NCI-H510A treated with DMSO at 0.1 percent for 48 hours (cell line): Measurements from ENCODE around the gene CABP4.
A peak's percentile ranks its signal among the peaks of the same experiment; 100 is the strongest.

Experiments
- DNase-seq: peaks from one replicate; lab custom pipeline; 2025; lab: John Stamatoyannopoulos, UW

The CABP4 gene

DNA sequence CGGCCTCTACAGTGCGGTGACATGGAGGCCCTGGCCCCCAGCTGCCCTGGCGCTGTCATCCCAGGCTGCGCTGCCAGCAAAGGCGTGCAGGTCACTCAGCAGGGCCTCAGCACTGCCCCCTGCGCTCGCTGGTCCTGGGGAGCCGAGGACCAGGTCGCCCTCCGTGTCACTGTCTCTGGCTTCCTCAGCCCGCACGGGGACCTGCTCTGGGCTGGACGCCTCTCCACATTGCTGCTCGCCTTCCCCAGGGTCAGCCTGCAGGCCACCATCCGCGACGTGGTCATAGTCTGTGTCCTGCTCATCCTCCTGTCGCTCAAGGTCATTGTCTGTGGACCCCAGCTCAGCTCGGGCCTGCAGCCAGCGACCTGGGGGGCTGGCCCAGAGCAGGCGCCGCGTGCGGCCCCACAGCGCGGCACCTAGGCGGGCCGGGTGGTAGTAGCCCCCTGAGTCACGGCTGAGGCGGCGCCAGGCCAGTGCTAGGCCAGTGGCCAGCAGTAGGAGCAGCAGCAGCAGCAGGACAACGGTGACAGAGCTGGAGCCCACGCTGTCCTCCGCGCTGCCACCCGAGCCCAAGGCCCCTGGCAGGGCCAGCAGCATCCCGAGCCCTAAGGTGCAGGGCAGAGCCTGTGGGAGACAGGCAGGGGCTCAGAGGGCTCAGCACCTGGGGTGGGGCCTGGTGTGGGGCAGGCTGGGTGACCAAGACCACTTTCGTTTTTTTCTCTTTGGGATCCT is 19.3 kb upstream of the CABP4 start:
- no peak for DNase-seq

DNA sequence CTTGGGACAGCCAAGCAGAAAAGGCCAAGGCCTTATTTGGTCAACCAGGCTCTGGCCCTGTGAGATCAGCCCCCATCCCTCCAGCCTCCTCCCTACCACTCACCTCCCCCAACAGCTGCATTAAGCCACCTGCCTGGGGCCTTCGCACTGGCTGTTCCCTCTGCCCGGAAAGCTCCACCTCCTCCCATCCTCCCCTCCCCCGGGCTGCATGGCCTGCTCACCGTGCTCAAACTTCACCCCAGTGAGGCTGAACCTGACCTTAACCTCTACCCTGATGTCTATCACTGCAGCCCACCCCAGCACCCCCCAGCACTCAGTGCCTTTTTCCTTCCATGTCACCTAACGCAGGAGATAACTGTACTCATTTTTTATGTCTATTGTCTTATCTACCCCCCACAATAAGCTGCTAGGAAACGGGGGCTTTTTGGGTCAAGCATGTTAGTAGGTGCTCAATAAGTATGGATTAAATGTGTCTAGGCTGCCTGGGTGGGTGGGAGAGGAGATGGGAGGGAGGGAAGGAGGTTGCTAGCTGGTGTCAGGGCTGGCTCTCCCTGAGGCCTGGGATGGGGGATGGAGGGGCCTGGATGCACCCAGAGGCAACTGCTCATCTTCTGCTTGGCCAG is 18.6 kb upstream of the CABP4 start:
- no peak for DNase-seq

DNA sequence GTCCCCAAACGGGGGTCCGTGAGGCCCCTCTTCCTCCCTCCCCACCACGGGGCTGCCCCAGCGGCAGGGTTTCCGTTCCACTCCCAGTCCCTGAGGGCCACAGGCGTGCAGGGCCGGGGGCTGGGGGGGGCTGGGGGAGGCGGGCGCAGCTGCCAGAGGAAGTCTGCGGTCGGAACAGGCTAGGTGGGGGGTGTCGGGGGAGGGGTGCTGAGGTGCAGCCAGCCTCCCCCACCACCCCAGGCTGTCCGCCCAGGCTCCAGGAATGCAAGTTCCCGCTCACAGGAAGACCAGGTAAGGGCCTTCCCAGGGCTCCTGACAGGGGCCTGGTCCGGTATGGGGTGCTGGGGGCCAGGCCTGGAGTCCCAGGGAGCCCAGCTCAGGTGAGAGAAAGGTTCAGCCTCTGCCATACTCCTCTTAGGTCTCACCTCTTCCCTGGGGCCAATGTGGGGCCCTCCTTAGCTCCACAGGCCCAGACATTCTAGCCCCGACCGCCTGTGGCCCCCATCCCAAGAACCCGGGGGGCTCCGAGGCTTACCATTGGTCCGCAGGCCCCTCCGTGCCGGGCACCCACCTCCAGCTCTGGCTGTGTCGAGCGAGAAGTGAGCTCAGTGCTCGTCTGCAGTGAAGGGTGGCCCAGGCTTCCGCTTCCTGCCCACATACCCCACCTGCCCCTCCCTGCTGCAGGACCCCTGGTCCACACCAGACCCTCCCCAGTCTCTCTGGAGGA is 17.9 kb upstream of the CABP4 start, which contains the start of gene PTPRCAP:
Gene PTPRCAP (minus strand): TSS at position 601 of the 727 bp plus-strand sequence. CDS start 63 bp downstream, at position 538.
- no peak for DNase-seq

DNA sequence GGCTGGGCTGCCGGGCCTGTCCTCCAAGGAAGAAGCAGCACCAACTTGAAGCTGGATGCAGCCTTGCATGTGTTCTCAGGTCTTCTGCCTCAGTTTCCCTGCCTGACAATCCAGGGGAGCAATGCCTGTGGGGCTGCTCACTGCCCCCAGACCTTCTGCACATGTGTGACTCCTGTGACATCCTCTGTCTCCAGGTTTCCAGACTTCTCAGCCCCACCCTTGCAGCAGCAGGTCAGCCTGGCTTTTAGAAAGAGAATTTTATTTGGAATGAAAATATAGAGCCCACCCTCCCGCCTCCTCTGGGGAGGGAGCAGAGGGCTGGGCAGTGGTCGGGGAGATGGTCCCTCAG is 17.4 kb upstream of the CABP4 start:
- DNase-seq, result no peak

DNA sequence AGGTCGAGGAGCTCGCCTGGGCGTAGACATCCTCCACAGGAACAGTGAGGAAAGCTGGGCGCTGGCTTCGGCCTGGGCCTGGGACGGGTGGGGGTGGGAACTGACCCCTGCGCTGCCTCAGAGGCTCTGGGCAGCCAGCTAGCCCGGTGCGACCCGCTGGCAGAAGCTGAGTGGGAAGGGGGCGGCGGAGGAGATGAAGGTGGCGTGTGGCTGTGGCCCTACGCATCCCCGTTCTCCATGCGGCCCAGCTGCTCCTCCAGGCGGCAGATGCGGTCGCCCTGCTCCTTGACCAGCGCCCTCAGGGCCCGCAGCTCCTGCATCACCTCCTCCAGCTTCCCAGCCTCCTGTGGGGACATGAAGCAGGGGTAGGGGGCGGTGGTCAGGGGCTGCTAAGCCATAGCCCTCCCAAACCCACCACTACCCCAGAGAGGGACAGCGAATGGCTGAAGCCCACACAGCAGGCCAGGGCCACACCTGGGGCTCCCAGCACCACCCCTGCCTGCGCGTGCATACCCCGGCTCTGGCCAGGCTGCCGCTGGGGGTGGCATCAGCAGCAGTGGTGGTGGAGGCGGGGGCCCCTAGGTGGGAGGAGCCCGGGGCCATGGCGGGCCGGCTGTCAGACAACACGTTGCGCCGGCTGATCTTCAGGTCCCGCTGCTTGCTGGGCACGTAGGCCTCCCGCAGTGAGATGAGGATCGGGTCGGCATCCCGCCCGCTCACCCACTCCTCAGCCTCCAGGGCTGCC is 16.8 kb upstream of the CABP4 start:
- no peak for DNase-seq

DNA sequence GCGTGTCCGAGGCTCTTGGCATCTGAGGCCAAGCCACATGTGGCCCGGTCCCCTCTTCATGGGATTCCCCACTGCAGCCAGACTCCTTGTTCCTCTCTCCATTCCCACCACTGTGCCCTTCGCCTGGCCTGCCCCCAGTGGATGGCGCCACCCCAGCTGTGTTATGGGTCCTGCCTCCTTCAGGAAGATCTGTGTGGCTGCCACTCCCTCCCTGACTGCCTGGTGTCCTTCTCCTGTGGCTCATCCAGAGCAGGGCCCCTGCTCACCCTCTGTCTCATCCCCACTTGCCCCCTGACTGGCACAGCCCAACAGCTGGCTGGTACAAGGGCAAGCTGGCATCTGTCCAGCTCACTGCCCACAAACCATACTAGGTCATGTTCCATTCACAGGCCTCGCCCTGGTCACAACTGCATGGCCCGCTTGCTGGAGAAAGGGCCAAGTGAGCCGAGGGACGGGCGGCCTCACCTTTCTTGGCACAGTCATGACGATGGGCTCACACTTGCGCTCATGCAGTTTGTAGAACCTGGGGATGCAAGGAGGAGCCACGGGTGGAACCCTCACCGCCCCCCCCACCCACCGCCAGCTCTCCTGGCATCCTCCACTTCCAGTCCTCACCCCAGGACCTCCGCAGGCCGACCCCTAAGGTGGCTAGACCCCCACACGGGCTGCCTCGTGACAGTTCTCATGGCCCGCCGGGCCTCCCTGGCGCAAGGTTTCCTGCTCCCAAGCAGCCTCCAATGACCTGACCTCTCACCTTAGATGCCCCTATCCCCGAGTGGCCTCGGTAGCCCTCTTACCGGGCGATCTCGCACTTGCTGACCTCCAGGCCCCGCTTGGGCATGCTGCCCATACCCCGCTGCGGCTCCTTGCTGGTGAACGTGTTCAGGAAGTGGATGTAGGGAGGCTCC is 15.6 kb upstream of the CABP4 start:
- DNase-seq, result no peak

DNA sequence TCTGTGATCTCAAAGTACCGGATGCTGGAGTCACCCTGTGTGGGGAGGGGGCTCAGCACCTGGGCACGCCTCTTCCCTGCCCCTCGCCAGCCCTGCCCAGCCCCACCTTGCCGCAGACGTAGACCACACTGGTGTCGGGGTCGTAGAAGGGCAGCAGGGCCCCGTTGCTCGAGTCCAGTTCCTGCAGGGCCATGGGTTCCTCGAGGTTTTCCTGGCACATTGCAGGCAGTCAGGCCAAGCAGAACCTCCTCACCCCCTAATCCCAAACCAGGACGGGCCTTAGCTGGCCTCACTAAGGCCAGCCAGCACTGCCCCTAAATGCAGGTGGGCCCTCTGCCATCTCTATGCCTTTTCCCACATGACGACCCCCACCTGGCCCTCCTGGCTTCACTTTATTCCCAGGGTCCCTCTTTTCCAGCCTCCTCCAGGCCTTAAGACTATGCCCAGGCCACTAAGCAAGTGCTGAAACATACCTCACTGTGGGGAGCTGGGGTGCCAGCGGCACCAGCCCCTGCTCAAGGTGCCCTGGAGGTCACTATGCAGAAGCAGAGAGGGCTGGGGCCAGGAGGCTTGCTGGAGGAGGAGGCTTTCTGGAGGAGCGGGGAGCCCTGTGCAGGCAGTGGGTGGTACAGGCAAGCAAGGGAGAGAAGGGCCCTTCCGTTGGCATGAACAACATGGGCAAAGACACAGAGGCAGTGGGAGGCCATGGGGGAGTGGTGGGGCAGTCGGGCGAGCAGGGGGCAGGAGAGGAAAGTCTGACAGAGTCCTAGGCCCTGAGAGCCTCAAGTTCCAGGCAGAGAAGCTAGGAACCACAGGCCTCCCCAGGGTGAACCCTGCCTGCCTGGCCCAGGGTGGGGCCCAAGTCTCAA is 14.7 kb upstream of the CABP4 start:
- DNase-seq, result no peak

DNA sequence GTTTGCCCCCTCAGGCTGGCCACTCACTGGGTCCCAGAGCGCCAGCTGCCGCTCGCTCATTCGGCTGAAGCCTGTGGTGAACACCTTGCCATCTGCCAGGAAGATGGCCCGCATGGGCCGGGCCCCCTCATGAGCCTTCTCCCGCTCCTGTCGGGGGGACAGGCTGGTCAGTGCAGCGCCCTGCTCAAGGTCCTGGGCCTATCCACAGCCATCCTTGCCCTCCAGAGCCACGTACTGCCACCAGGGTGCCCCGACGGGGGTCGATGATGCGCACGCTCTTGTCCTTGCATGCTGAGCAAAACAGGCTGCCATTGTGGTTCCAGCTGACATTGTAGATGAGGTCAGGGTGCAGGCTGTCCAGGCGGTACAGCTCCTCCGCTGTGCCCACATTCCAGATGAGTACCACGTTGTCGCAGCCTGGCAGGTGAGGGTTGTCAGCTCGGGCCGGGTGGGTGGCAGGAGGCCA is 14.0 kb upstream of the CABP4 start:
- no peak for DNase-seq

DNA sequence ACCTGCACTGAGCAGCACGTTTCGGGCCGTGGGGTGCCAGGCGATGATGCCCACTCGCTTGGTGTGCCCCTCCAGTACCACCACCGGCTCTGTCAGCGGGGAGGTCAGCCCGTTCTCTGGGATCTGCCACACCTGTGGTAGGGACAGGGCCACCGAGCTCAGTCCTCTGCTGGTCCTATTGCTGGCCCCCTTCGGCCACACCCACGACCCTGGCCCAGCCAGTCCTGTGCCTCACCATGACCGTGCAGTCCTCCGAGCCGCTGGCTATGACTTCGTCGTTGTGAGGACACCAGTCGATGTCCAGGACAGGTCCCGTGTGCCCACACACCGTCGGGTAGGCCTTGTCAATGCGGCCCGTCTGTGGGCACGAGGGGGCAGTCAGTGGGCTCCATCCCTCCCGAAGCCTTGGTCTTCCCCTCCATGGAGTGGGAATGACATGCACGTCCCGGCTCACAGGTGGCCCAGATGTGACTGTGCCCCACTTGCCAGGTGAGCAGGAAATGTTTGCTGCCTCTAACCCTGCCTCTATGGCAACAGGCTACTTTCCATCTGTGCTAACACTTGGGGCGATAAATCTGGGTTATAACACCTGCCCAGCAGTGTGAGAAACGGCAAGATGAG is 13.3 kb upstream of the CABP4 start:
- no peak for DNase-seq

DNA sequence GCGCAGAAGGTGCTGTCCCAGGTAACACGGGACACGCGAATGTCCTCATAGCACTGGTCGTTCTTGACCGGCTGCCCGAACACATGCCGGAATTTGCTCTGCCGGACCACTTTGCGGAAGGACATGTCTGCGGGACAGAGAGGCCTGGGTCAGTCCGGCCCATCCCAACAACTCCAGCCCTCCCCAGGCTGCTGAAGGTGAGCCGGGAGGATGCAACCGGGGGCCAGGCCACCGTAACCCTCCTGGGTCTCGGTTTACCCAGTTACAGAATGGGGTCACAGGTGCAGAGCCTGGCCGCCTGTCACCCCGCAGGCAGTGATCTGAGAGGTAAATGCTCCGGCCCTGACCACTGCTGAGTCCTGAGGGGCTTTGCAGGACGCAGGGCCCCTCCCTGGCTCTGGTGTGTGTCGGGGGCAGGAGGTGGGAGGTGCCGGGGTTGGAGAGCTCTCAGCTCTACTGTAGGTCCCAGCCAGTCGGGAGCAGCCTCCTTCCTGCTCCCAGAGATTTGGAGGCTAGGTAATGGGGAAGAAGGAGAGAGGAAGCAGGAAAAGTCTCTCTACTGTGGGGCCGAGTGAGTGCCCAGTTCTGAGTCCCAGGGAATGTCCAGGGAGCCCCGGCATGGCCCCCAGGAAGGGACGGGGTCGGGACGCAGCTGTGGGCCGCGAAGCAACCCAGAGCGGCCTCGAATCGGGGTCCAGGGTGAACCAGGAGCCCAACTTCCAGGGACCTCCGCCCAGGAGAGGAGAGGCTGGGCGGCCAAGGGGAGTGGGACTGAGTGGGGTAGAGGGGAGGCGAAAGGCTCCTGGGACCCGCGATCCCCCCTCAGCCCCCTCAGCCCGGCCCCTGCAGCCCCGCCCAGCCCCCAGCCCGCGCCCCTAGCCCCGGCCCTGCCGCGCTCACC is 12.4 kb upstream of the CABP4 start:
- no peak for DNase-seq

DNA sequence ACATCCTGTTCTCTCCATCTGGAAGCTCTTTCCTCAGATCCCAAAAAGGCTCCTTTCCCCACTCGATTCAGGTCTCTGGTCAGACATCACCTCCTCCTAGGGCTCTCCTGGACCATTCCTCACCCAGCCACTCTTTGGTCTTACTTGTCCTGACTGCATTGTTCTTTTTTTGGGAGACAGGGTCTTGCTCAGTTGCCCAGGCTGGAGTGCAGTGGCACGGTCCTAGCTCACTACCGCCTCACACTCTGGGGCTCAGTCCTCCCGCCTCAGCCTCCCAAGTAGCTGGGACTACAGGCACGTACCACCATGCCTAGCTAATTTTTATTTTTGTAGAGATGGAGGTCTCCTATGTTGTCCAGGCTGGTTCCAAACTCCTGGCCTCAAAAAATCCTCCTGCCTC is 9.6 kb upstream of the CABP4 start:
- no peak for DNase-seq

DNA sequence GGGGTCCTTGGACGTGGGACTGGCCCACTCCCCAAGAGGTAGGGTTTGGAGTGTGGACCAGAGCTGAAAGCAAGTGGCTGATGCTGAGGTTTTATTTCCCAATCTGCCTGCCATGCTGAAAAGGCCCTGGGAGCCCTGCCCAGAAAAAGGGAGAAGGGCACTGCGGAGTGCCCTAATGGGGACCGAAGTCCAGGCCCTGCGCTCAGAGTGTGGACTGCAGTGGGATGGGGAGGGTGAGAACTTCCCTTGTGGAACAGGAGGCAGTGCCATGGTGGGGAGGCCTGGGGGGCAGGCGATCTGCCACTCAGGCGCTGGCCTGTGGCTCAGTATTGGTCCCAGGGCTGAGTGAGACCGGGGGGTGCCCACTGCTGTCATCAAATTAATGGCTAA is 6.9 kb upstream of the CABP4 start:
- no peak for DNase-seq

DNA sequence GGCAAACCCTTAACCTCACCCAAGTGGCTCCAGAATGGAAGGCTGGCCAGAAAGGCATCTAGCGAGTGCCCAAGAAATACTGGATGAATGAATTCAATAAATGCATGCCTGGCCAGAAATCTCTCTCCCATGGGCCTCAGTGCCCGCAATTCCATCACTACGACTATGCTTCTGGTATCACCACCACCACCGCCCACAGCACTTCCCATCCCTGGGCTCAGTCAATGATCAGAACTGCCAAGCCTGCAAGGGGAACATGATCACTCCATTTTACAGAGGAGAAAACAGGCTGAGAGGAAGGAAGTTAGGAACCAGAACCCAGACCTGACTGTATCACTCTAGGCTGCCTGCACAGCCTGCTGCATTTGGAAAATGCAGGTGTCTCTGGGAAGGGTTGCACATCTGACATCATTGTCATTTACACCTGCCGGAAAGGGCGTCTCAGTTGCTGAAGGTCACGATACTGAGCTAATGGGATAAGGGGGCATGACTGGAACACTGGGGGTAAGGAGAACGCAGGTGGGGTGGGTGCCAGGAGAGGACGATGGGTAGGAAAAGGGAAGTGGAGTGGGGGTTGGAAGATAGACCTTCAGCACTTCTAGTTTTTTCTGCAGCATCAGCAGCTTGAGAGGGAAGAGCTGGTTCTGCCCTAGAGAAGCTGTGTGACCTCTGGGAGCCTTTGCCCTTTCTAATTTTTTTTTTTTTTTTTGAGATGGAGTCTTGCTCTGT is 5.9 kb upstream of the CABP4 start:
- peak; percentile 68 for DNase-seq

DNA sequence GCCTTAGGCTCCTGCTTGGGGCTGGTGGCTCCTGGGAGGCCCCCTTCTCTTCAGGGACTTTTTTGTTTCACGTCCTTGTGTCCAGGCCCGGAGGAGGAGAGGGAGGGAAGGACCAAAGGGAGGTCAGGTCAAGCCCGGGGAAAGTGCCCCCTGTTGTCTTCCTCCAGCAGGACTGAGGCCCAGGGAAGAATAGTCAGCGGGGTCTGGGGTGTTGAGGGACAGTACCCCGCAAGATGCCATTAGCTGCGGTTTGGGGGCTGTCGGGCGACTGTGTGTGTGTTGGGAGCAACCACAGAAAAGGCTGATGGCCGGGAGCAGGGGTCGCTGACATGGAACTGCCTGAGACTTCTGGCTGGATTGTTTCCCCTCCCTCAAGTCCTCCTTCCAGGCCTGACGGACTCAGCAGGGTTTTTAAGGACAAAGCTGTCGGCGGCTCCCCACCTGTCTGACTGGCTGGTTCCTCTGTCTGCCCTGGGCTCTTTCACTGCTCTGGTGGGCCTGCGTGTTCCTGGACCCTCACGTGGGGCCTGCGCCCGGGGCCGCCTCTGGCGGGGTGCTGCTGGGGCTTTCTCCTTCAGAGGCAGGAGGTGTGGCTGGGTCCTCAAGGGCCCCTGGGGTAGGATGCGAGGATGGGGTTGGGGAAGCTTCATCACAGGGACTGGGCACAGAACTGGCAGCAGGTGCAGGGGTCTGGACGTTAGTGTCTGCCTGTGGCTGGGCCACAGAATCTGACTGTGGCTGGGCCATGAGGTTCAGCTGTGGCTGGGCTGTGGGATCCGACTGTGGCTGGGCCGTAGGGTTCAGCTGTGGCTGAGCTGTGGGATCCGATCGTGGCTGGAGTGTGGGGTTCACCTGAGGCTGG is 4.1 kb upstream of the CABP4 start:
- DNase-seq, result no peak

DNA sequence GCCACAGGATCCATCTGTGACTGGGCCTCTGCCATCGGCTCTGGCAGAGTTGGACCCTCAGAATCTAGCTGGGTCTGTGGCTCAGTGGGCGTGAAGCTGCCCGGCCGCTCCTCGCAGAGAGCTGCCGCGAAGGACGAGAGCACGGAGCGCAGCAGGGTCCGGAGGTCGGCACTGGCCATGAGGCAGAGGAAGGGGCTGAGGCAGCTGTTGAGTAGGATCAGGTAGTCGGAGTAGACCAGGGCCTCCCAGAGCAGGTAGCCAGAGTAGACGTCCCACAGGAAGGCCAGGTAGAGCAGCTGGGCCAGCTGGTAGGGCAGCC is 3.5 kb upstream of the CABP4 start:
- no peak for DNase-seq

DNA sequence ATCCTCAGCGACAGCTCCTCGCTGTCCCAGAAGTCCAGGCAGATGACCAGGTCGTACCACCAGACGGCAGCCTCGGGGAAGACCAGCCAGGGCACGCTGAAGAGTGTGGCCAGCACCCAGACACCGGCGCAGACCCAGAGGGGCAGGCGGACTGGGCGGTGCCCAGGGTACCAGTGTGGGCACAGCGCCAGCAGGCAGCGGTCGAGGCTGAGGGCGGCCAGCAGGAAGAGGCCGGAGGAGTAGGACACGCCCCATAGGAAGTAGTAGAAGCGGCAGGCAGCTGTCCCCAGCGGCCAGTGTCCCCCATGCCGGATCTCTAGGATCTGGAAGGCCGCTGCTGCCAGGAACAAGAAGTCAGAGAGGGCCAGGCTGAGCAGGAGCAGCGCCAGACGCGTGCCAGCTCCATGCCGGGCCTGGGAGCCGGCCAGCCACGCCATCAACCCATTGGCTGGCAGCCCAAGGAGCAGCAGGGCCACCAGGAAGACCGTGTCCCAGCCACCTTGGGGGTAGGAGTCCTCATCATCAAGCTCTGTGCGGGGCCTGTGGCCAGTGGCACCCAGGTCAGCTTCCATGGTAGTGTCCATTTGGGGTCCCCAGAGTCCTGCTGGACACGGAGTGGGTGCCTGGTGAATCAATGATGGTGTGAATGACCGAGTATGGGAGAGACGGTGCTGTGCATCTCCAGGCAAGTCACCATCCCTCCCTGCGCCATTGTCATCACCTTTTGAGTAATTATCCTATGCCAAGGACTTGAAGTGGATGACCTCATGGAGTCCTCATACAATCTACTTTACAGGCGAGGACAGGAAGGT is 2.8 kb upstream of the CABP4 start, which contains the start of gene GPR152:
Gene GPR152 (minus strand): TSS at position 589 of the 812 bp plus-strand sequence. CDS start 5 bp downstream, at position 584.
- no peak for DNase-seq
